H9 (cell line): Measurements from ENCODE around the gene ZNF414. TPM values are rescaled to one million over a fixed set of nuclear protein-coding genes. Genes with fewer than 3 reads are reported as not detected.

Source experiments
- DNase-seq: peaks from one replicate; pipeline ENCODE4 v3.0.0-alpha.2; 2017
- H2AFZ ChIP-seq: one replicate; pipeline ENCODE4 v1.6.1; 2013; ENCODE audit warnings: mild to moderate bottlenecking, low read length, control low read depth, moderate library complexity
- H2AK5ac ChIP-seq: 2 replicates; pipeline ENCODE4 v1.6.1; 2013; ENCODE audit warnings: low read length, control low read depth, mixed read lengths; ENCODE audit not compliant: insufficient read length
- H2BK120ac ChIP-seq: one replicate; pipeline ENCODE4 v1.6.1; 2013; ENCODE audit warnings: low read depth, mild to moderate bottlenecking, low read length, control low read depth, inconsistent platforms; ENCODE audit not compliant: poor library complexity, severe bottlenecking
- H2BK12ac ChIP-seq: 2 replicates; pipeline ENCODE4 v1.6.1; 2013; ENCODE audit warnings: low read length, control low read depth, mixed read lengths, low read depth; ENCODE audit not compliant: insufficient read length
- H2BK15ac ChIP-seq: 2 replicates; pipeline ENCODE4 v1.6.1; 2013; ENCODE audit warnings: low read depth, low read length, control low read depth
- H2BK20ac ChIP-seq: one replicate; pipeline ENCODE4 v1.6.1; 2013; ENCODE audit warnings: low read depth, mild to moderate bottlenecking, low read length, control low read depth, inconsistent platforms; ENCODE audit not compliant: poor library complexity, severe bottlenecking
- H2BK5ac ChIP-seq: 2 replicates; pipeline ENCODE4 v1.6.1; 2013; ENCODE audit warnings: low read length, control low read depth, mixed read lengths; ENCODE audit not compliant: insufficient read length
- H3K14ac ChIP-seq: 2 replicates; pipeline ENCODE4 v1.6.1; 2013; ENCODE audit warnings: low read length, control low read depth; ENCODE audit not compliant: insufficient read depth
- H3K18ac ChIP-seq: 2 replicates; pipeline ENCODE4 v1.6.1; 2013; ENCODE audit warnings: low read depth, mild to moderate bottlenecking, mixed read lengths, low read length, control low read depth; ENCODE audit not compliant: insufficient read length
- H3K23ac ChIP-seq: 2 replicates; pipeline ENCODE4 v1.6.1; 2013; ENCODE audit warnings: low read length, control low read depth, mixed read lengths, low read depth; ENCODE audit not compliant: insufficient read length
- H3K23me2 ChIP-seq: 2 replicates; pipeline ENCODE4 v1.6.1; 2013; ENCODE audit warnings: low read depth, mild to moderate bottlenecking, mixed read lengths, low read length, control low read depth; ENCODE audit not compliant: insufficient read length, poor library complexity, severe bottlenecking
- H3K27ac ChIP-seq: 2 replicates; pipeline ENCODE4 v1.5.1; 2013; ENCODE audit warnings: low read length, control low read depth, mixed read lengths, low read depth; ENCODE audit not compliant: insufficient read length
- H3K27me3 ChIP-seq: 2 replicates; pipeline ENCODE4 v1.6.1; 2013; ENCODE audit warnings: low read length, control low read depth, inconsistent platforms; ENCODE audit not compliant: insufficient read depth
- H3K4ac ChIP-seq: 2 replicates; pipeline ENCODE4 v1.6.1; 2013; ENCODE audit warnings: low read depth, mild to moderate bottlenecking, control low read depth, inconsistent platforms, low read length, moderate library complexity
- H3K4me1 ChIP-seq: 2 replicates; pipeline ENCODE4 v1.6.1; 2013; ENCODE audit warnings: low read length, control low read depth, inconsistent platforms; ENCODE audit not compliant: insufficient read depth
- H3K4me2 ChIP-seq: 2 replicates; pipeline ENCODE4 v1.6.1; 2013; ENCODE audit warnings: low read length, control low read depth, mixed read lengths; ENCODE audit not compliant: insufficient read length, insufficient read depth
- H3K56ac ChIP-seq: 2 replicates; pipeline ENCODE4 v1.6.1; 2013; ENCODE audit warnings: low read depth, mild to moderate bottlenecking, mixed read lengths, low read length, control low read depth; ENCODE audit not compliant: insufficient read length
- H3K79me1 ChIP-seq: 2 replicates; pipeline ENCODE4 v1.6.1; 2013; ENCODE audit warnings: low read depth, mild to moderate bottlenecking, moderate library complexity, low read length, control low read depth, inconsistent platforms; ENCODE audit not compliant: insufficient read depth, poor library complexity, severe bottlenecking
- H3K79me2 ChIP-seq: 2 replicates; pipeline ENCODE4 v1.6.1; 2013; ENCODE audit warnings: low read length, control low read depth, inconsistent platforms; ENCODE audit not compliant: insufficient read depth
- H3K9ac ChIP-seq: 2 replicates; pipeline ENCODE4 v1.6.1; 2013; ENCODE audit warnings: low read length, control low read depth, mixed read lengths; ENCODE audit not compliant: insufficient read length; ENCODE audit errors: extremely low read depth
- H3K9me3 ChIP-seq: one replicate; pipeline ENCODE4 v1.6.1; 2013; ENCODE audit warnings: low read depth, low read length, inconsistent platforms; ENCODE audit not compliant: control insufficient read depth
- H3T11ph ChIP-seq: one replicate; pipeline ENCODE4 v1.6.1; 2013; ENCODE audit warnings: mild to moderate bottlenecking, low read length, control low read depth, inconsistent platforms
- H4K20me1 ChIP-seq: one replicate; pipeline ENCODE4 v1.6.1; 2013; ENCODE audit not compliant: control insufficient read depth, insufficient read length, insufficient read depth
- H4K5ac ChIP-seq: 2 replicates; pipeline ENCODE4 v1.6.1; 2013; ENCODE audit warnings: low read depth, mild to moderate bottlenecking, mixed read lengths, low read length, control low read depth; ENCODE audit not compliant: insufficient read length
- H4K8ac ChIP-seq: replicated peaks from 2 replicates; pipeline ENCODE4 v1.6.1; 2013; ENCODE audit warnings: low read length, control low read depth, mixed read lengths, low read depth; ENCODE audit not compliant: insufficient read length
- H4K91ac ChIP-seq: 2 replicates; pipeline ENCODE4 v1.6.1; 2013; ENCODE audit warnings: low read depth, mild to moderate bottlenecking, moderate library complexity, mixed read lengths, low read length, control low read depth; ENCODE audit not compliant: insufficient read length
- H3K27ac Mint-ChIP-seq, 3 experiments: 2 replicates in 2 of 3; 3 replicates in 1 of 3; pipeline ENCODE4 v1.8.0; 2020 to 2021; ENCODE audit warnings: mixed read lengths in 3 of 3, mild to moderate bottlenecking in 1 of 3, moderate library complexity in 1 of 3
- H3K27me3 Mint-ChIP-seq: 2 replicates; pipeline ENCODE4 v1.8.0; 2021; ENCODE audit warnings: low read depth, mild to moderate bottlenecking, moderate library complexity, mixed read lengths
- H3K36me3 Mint-ChIP-seq, 3 experiments: 2 replicates in 2 of 3; 3 replicates in 1 of 3; pipeline ENCODE4 v1.8.0; 2020 to 2021; ENCODE audit warnings: low read depth in 3 of 3, mixed read lengths in 3 of 3; ENCODE audit not compliant: insufficient read depth in 1 of 3
- H3K4me1 Mint-ChIP-seq, 2 experiments: 2 replicates each; pipeline ENCODE4 v1.8.0; 2020; ENCODE audit warnings: mixed read lengths in 2 of 2
- H3K4me3 Mint-ChIP-seq, 2 experiments: 2 replicates in 1 of 2; 3 replicates in 1 of 2; pipeline ENCODE4 v1.8.0; 2020 to 2021; ENCODE audit warnings: mild to moderate bottlenecking in 2 of 2, mixed read lengths in 2 of 2, moderate library complexity in 1 of 2
- H3K9me3 Mint-ChIP-seq, 2 experiments: 2 replicates in 1 of 2; 3 replicates in 1 of 2; pipeline ENCODE4 v1.8.0; 2020; ENCODE audit warnings: mild to moderate bottlenecking in 2 of 2, mixed read lengths in 2 of 2, moderate library complexity in 1 of 2
- WGBS: extraction: QIAGEN DNeasy Blood & Tissue Kit; methylation state at CpG from one replicate; pipeline ENCODE4 v1.1.7; 2013; ENCODE audit warnings: missing lambda C conversion rate, low lambda C conversion rate, mixed read lengths; ENCODE audit not compliant: insufficient read length; ENCODE audit errors: extremely low coverage; 5-methylcytosine and 5-hydroxymethylcytosine counted together
- total RNA-seq: library from RNA; stranded (reverse); gene quantifications from 2 replicates; pipeline ENCODE4 v1.2.1, GENCODE V29; 2021
- TF ChIP-seq, protein P1 (sequence below): fragments of 200-600 bp; sonication (generic); conservative IDR thresholded peaks from 3 replicates; pipeline ENCODE4 v1.8.0; 2021; ENCODE audit warnings: antibody characterized with exemption, mild to moderate bottlenecking

Gene ZNF414
- total RNA-seq, 1 experiment from 2014 or later, result 29.3 TPM

DNA sequence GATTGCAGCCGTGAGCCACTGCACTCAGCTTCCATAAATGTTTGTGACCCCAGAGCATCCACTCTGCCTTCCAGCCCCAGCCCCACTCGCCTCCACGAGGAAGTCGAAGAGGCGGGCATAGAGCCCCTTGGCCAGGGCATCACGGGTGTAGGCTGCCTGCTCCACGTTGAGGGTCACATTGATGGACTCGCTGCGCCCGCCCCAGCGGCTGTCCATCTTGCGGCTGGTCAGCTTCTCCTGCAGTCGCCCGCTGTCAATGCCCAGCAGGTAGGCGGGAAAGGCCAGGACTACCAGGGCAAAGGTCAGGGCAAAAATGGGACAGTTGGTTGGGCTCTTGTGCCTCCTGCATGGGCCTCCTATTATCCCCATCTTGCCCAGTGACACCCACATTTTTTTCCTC is 36.1 kb upstream of the ZNF414 start:
- no peak overlapping the region for H3K4ac ChIP-seq
- H3K4me2 ChIP-seq, result no peak overlapping the region
- Mint-ChIP-seq H3K4me1 (peaks cover 4 to 12% of the 10 kb centered on the region in 2 experiments), H3K9me3 (no peaks in the 10 kb centered on the region), H3K36me3 (peaks cover 15 to 25% (median 22%) of the 10 kb centered on the region in 3 experiments; a peak in 6 of 7 replicates), H3K27ac (no peak overlapping the region), H3K4me3 (no peak overlapping the region), H3K27me3 (peaks cover 14% of the 10 kb centered on the region)
- no peak for DNase-seq
- WGBS, result no CpG with 5 or more reads among the region's 15 CpGs
- H3K14ac ChIP-seq, result no peak overlapping the region
- H3K9me3 ChIP-seq, result no peaks in the 10 kb centered on the region
- H3K27ac ChIP-seq, result no peak overlapping the region
- no peak overlapping the region for H4K5ac ChIP-seq
- no peak overlapping the region for H4K91ac ChIP-seq
- TF ChIP-seq, protein P1, sequence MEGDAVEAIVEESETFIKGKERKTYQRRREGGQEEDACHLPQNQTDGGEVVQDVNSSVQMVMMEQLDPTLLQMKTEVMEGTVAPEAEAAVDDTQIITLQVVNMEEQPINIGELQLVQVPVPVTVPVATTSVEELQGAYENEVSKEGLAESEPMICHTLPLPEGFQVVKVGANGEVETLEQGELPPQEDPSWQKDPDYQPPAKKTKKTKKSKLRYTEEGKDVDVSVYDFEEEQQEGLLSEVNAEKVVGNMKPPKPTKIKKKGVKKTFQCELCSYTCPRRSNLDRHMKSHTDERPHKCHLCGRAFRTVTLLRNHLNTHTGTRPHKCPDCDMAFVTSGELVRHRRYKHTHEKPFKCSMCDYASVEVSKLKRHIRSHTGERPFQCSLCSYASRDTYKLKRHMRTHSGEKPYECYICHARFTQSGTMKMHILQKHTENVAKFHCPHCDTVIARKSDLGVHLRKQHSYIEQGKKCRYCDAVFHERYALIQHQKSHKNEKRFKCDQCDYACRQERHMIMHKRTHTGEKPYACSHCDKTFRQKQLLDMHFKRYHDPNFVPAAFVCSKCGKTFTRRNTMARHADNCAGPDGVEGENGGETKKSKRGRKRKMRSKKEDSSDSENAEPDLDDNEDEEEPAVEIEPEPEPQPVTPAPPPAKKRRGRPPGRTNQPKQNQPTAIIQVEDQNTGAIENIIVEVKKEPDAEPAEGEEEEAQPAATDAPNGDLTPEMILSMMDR, result no peak
- no peak overlapping the region for H2BK5ac ChIP-seq
- no peaks in the 10 kb centered on the region for H3K27me3 ChIP-seq
- no peak overlapping the region for H3K18ac ChIP-seq
- no peak overlapping the region for H3T11ph ChIP-seq
- H3K23ac ChIP-seq, result no peak overlapping the region
- no peak overlapping the region for H2BK120ac ChIP-seq
- no peak overlapping the region for H2BK15ac ChIP-seq
- no peak overlapping the region for H2AFZ ChIP-seq
- H3K23me2 ChIP-seq, result no peaks in the 10 kb centered on the region
- no peaks in the 10 kb centered on the region for H4K20me1 ChIP-seq
- H2AK5ac ChIP-seq, result no peak overlapping the region
- H3K79me2 ChIP-seq, result no peaks in the 10 kb centered on the region
- no peak overlapping the region for H3K9ac ChIP-seq
- H2BK12ac ChIP-seq, result no peak overlapping the region
- no peak overlapping the region for H2BK20ac ChIP-seq
- no peaks in the 10 kb centered on the region for H3K79me1 ChIP-seq
- no peaks in the 10 kb centered on the region for H3K4me1 ChIP-seq
- H3K56ac ChIP-seq, result no peak overlapping the region
- H4K8ac ChIP-seq, result no peak overlapping the region
